Lower leg skin (tissue), 4 donors: ENCODE results near the gene NAALADL2. TPM values are rescaled to one million over a fixed set of nuclear protein-coding genes. Genes with fewer than 3 reads are reported as not detected.

Experiments
- DNase-seq, 2 donors: peaks; one replicate each; pipeline ENCODE4 v3.0.0-alpha.2; 2019; ENCODE audit warnings: low spot score in 2 of 2
- H3K4me3 ChIP-seq: fragments of 200-600 bp; sonication (generic); 2 replicates; pipeline ENCODE4 v1.5.1; 2017; ENCODE audit warnings: mild to moderate bottlenecking, low read depth; ENCODE audit not compliant: poor library complexity, severe bottlenecking
- POLR2A ChIP-seq, 2 donors: fragments of 450-650 bp; IDR thresholded peaks; one replicate each; pipeline ENCODE4 v1.6.1; 2016 to 2017; ENCODE audit warnings: antibody characterized with exemption in 2 of 2, mild to moderate bottlenecking in 1 of 2, moderate library complexity in 1 of 2
- WGBS, 2 donors: methylation state at CpG; one replicate each; pipeline ENCODE4 v1.1.5; 2018; 5-methylcytosine and 5-hydroxymethylcytosine counted together
- intact Hi-C: fragments of 100-400 bp; cut with DNase I; formaldehyde crosslinking; loops from one replicate; pipeline ENCODE4 v1.15.0; 2023; ENCODE audit warnings: low total_unique reads
- total RNA-seq, 4 donors: library from RNA; depleted of rRNA; stranded (reverse); fragments of >200 nt; gene quantifications; one replicate each; pipeline ENCODE4 v1.1.0, GENCODE V29; 2016
- TF ChIP-seq, protein P1 (sequence below), 3 donors: fragments of 450-650 bp; IDR thresholded peaks; one replicate each; pipeline ENCODE4 v1.5.1; 2016; ENCODE audit warnings: antibody characterized with exemption in 3 of 3, mild to moderate bottlenecking in 3 of 3, moderate library complexity in 2 of 3

The NAALADL2 gene
- total RNA-seq, 4 donors from 2014 or later, result 3.6 to 8.1 (median 4.6) TPM

DNA sequence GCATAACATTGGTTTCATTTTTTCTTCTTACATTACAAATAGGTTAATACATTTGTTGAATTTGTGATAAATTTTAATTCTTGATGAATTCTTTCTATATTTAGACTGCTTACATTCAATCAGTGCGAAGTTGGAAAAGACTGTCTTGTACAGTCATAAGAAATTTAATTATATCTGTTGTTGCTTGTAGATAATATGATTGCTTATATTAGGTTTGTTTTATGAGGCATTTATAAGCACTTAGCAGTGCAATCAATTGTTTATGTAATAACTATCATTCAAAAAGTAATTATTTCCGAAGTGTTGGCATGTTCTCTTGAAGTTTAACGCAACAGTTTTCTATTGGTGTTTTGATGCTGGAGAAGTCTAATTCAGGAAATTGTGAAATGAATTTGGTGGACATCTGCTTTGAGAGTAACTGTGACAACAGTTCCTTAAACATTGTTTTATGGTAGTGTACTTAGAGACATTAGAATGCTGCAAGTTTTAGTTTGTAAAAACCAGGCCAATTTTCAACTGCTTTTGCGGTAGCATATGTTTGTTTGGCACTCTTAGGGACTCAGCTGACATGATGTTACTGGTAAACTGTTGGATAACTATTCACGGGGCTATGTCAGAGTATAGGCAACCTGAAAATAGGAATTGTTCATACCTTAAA, 99.7 kb downstream of the NAALADL2 start:
- no peak for DNase-seq
- intact Hi-C loops, result no loop called here
- 26 to 28% methylated on average over 5 of the region's 5 CpGs for WGBS, 2 donors

DNA sequence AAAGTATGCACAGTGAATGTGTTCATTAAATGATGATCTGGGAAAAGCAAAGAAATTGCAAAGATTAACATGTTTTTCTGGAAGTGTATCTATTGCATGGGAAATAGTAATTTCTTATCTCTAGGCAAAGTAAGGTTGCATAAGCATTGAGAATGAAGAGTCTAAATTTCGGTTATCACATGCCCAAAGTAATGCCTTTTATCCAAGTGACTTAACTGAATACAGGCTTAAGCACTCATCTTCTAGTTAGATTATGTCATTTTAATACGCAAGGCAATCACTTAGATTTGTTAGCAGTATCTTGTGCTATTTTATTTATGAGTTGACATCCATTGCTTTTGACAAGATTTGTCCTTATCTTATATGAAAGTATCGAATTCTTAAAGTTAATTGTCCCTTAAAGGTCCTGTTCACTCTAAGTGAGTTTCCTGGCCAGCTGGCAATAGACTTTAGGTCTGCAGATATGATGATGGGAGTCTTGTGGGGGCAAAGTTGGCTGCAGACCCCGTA, 100.5 kb downstream of the NAALADL2 start:
- no peak for TF ChIP-seq POLR2A (IDR thresholded peaks at IDR 0.05)
- TF ChIP-seq, protein P1, sequence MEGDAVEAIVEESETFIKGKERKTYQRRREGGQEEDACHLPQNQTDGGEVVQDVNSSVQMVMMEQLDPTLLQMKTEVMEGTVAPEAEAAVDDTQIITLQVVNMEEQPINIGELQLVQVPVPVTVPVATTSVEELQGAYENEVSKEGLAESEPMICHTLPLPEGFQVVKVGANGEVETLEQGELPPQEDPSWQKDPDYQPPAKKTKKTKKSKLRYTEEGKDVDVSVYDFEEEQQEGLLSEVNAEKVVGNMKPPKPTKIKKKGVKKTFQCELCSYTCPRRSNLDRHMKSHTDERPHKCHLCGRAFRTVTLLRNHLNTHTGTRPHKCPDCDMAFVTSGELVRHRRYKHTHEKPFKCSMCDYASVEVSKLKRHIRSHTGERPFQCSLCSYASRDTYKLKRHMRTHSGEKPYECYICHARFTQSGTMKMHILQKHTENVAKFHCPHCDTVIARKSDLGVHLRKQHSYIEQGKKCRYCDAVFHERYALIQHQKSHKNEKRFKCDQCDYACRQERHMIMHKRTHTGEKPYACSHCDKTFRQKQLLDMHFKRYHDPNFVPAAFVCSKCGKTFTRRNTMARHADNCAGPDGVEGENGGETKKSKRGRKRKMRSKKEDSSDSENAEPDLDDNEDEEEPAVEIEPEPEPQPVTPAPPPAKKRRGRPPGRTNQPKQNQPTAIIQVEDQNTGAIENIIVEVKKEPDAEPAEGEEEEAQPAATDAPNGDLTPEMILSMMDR (IDR thresholded peaks at IDR 0.05), result no peak
- 85 to 89% methylated on average over 4 of the region's 4 CpGs for WGBS, 2 donors
- no peak overlapping the region for H3K4me3 ChIP-seq
- intact Hi-C loops, result no loop called here
- no peak for DNase-seq

More for the DNA sequence above, 99.7 kb downstream of the NAALADL2 start:
- no peak overlapping the region for H3K4me3 ChIP-seq
- TF ChIP-seq POLR2A (IDR thresholded peaks at IDR 0.05), result no peak
- TF ChIP-seq, protein P1 (IDR thresholded peaks at IDR 0.05), result no peak

DNA sequence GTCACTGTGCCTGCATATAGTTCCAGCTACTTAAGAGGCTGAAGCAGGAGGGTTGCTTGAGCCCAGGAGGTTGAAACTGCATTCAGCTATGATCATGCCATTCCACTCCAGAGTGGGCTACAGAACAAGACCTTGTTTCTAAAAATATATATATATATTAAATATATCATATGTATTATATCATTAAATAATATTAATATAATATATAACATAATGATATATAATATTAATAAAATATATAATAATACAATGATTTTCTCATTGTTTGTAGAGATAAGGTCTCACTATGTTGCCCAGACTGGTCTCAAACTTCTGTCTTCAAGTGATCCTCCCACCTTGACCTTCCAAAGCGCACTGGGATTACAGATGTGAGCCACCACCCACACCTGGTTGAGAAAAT, 101.8 kb downstream of the NAALADL2 start:
- intact Hi-C loops, result no loop called here
- TF ChIP-seq, protein P1 (IDR thresholded peaks at IDR 0.05), result no peak
- no peak for TF ChIP-seq POLR2A (IDR thresholded peaks at IDR 0.05)
- no peak for DNase-seq
- 94 to 95% methylated on average over 1 of the region's 1 CpG for WGBS, 2 donors
- no peak overlapping the region for H3K4me3 ChIP-seq

DNA sequence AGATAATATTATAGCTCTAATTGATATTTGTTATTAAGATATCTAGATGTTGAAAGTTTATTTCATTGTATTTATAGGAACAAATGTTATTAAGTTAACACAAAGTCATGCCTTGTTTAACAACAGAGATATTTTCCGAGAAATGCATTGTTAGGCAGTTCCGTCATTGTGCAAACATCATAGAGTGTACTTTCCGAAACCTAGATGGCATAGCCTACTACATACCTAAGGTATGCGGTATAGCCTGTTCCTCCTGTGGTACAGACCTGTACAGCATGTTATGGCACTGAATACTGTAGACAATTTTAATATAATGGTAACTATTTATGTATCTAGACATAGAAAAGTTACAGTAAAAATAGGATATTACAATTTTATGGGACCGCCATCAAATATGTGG, 114.3 kb downstream of the NAALADL2 start:
- no peak overlapping the region for H3K4me3 ChIP-seq
- intact Hi-C loops, result no loop called here
- 55 to 80% methylated on average over 5 of the region's 5 CpGs for WGBS, 2 donors
- DNase-seq, result no peak
- TF ChIP-seq, protein P1 (IDR thresholded peaks at IDR 0.05), result no peak
- no peak for TF ChIP-seq POLR2A (IDR thresholded peaks at IDR 0.05)

DNA sequence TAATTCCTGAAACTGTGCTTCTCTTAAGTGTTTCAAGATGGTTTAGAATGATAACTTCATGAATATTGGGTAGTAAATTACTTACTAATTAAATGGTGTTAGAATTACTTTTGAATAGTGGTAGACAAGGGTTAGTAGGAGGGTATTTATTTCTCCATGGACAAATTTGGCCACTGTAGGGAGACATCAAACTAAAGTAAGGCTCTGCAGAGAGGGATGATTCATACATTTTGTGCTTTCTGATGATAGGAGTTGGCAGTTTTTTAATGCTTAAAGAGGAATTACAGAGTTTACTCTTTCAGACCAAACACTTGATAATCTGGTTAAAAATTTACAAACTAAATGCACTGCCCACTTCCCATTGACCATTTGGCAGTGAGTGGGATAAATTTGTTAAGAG, 127.6 kb downstream of the NAALADL2 start:
- DNase-seq, result no peak
- no peak overlapping the region for H3K4me3 ChIP-seq
- TF ChIP-seq POLR2A (IDR thresholded peaks at IDR 0.05), result no peak
- TF ChIP-seq, protein P1 (IDR thresholded peaks at IDR 0.05), result no peak
- intact Hi-C loops, result no loop called here

DNA sequence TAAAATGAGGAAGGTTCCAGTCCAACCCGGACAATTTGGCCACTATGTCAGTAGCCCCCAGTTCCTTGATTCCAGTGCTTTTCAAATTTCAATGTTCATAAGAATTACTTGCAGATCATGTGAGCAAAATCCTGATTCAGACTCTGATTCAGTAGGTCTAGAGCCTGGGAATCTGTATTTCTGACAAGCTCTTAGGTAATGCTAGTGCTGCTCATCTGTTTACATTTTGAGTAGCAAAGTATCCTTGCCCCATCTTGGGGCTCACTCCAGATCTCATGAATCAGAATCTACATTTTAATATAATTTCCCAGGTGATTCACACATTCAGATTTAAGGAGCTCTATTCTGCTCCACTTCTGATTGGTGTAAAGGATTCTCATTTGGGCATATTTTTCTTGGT, 142.0 kb downstream of the NAALADL2 start:
- TF ChIP-seq, protein P1 (IDR thresholded peaks at IDR 0.05), result no peak
- TF ChIP-seq POLR2A (IDR thresholded peaks at IDR 0.05), result no peak
- no peak overlapping the region for H3K4me3 ChIP-seq
- intact Hi-C loops, result no loop called here
- WGBS, 2 donors, result 91 to 96% methylated on average over 1 of the region's 1 CpG
- no peak for DNase-seq
